GM23338 (cell line): ENCODE measurements around the gene RYR2. TPM values are rescaled to one million over a fixed set of nuclear protein-coding genes. Genes with fewer than 3 reads are reported as not detected.
A peak's percentile ranks its signal among the peaks of the same experiment; 100 is the strongest.

ENCODE experiments used
- ATAC-seq: fragments of 200-7000 bp; cut with Tn5 transposase; 3 replicates; pipeline ENCODE4 v1.9.1; 2020
- DNase-seq: peaks from one replicate; pipeline ENCODE4 v3.0.0-alpha.2; 2015; ENCODE audit warnings: low spot score
- H2AFZ ChIP-seq: fragments of 200-600 bp; sonication (generic); 2 replicates; pipeline ENCODE4 v1.8.0; 2016; ENCODE audit warnings: antibody characterized with exemption, mild to moderate bottlenecking, moderate library complexity
- H3F3A ChIP-seq: fragments of 200-600 bp; sonication (generic); replicated peaks from 2 replicates; pipeline ENCODE4 v1.8.0; 2017; ENCODE audit warnings: antibody characterized with exemption, mixed run types, low read depth
- H3K27ac ChIP-seq: fragments of 200-600 bp; sonication (generic); 2 replicates; pipeline ENCODE4 v1.6.1; 2016; ENCODE audit warnings: low read depth
- H3K27me3 ChIP-seq: fragments of 200-600 bp; sonication (generic); 2 replicates; pipeline ENCODE4 v1.8.0; 2016; ENCODE audit warnings: mild to moderate bottlenecking, mixed run types, moderate library complexity; ENCODE audit not compliant: insufficient read depth
- H3K36me3 ChIP-seq: fragments of 200-600 bp; sonication (generic); 2 replicates; pipeline ENCODE4 v1.8.0; 2016; ENCODE audit warnings: mild to moderate bottlenecking; ENCODE audit not compliant: insufficient read depth
- H3K4me1 ChIP-seq: fragments of 200-600 bp; sonication (generic); 2 replicates; pipeline ENCODE4 v1.8.0; 2016; ENCODE audit warnings: mild to moderate bottlenecking, moderate library complexity; ENCODE audit not compliant: insufficient read depth
- H3K4me2 ChIP-seq: fragments of 200-600 bp; sonication (generic); 2 replicates; pipeline ENCODE4 v1.7.1; 2017; ENCODE audit warnings: mixed run types
- H3K4me3 ChIP-seq: fragments of 200-600 bp; sonication (generic); 2 replicates; pipeline ENCODE4 v1.6.1; 2016; ENCODE audit warnings: mixed run types
- H3K79me2 ChIP-seq: fragments of 200-600 bp; sonication (generic); replicated peaks from 2 replicates; pipeline ENCODE4 v1.8.0; 2017; ENCODE audit warnings: mild to moderate bottlenecking; ENCODE audit not compliant: insufficient read depth
- H3K9me2 ChIP-seq: fragments of 200-600 bp; sonication (generic); 2 replicates; pipeline ENCODE4 v1.8.0; 2017; ENCODE audit not compliant: insufficient read depth
- H4K20me1 ChIP-seq: fragments of 200-600 bp; sonication (generic); replicated peaks from 2 replicates; pipeline ENCODE4 v1.8.0; 2017; ENCODE audit warnings: mild to moderate bottlenecking; ENCODE audit not compliant: insufficient read depth
- H3K27ac Mint-ChIP-seq: 2 replicates; pipeline ENCODE4 v1.8.0; 2020; ENCODE audit warnings: inconsistent platforms, mild to moderate bottlenecking, moderate library complexity, mixed read lengths
- H3K27me3 Mint-ChIP-seq: 3 replicates; pipeline ENCODE4 v1.8.0; 2022; ENCODE audit warnings: low read depth, mild to moderate bottlenecking, moderate library complexity, mixed read lengths, inconsistent platforms; ENCODE audit not compliant: insufficient read depth, poor library complexity
- H3K36me3 Mint-ChIP-seq: 3 replicates; pipeline ENCODE4 v1.8.0; 2021; ENCODE audit warnings: low read depth, mild to moderate bottlenecking, inconsistent platforms, moderate library complexity, mixed read lengths
- H3K4me1 Mint-ChIP-seq: 3 replicates; pipeline ENCODE4 v1.8.0; 2020; ENCODE audit warnings: mild to moderate bottlenecking, inconsistent platforms, mixed read lengths
- H3K4me3 Mint-ChIP-seq: 3 replicates; pipeline ENCODE4 v1.8.0; 2021; ENCODE audit warnings: moderate library complexity, mild to moderate bottlenecking, inconsistent platforms, mixed read lengths
- H3K9me3 Mint-ChIP-seq: 3 replicates; pipeline ENCODE4 v1.8.0; 2020; ENCODE audit warnings: moderate library complexity, mild to moderate bottlenecking, inconsistent platforms, mixed read lengths
- JUNB ChIP-seq: IDR thresholded peaks from one replicate; pipeline ENCODE4 v1.6.1; 2016; ENCODE audit warnings: antibody characterized with exemption; ENCODE audit not compliant: unreplicated experiment
- ZNF331 ChIP-seq: fragments of 250-450 bp; sonication (Bioruptor Pico); IDR thresholded peaks from 2 replicates; pipeline ENCODE4 v1.5.0; 2020; ENCODE audit warnings: low read depth, mild to moderate bottlenecking, moderate library complexity
- polyA plus RNA-seq: library from polyadenylated mRNA; unstranded; fragments of >200 nt; fragmentation: Nextera tagmentation; extraction: Ambion mirVana; gene quantifications from 2 replicates; pipeline ENCODE4 v1.2.1, GENCODE V29; 2016
- total RNA-seq: library from RNA; depleted of rRNA; stranded (reverse); fragments of >200 nt; shearing (Covaris generic); gene quantifications from 2 replicates; pipeline ENCODE4 v1.2.3, GENCODE V29; 2014
- TF ChIP-seq, protein P1 (sequence below): fragments of 250-450 bp; sonication (Bioruptor Pico); IDR thresholded peaks from 2 replicates; pipeline ENCODE4 v1.5.0; 2020; ENCODE audit warnings: mild to moderate bottlenecking, moderate library complexity
- TF ChIP-seq, protein P2 (sequence below): IDR thresholded peaks from one replicate; pipeline ENCODE4 v1.6.1; 2018; ENCODE audit warnings: antibody characterized with exemption; ENCODE audit not compliant: unreplicated experiment

The RYR2 gene
- total and polyA plus RNA-seq, 2 experiments from 2014 or later, result 8.9 to 10.0 TPM

DNA sequence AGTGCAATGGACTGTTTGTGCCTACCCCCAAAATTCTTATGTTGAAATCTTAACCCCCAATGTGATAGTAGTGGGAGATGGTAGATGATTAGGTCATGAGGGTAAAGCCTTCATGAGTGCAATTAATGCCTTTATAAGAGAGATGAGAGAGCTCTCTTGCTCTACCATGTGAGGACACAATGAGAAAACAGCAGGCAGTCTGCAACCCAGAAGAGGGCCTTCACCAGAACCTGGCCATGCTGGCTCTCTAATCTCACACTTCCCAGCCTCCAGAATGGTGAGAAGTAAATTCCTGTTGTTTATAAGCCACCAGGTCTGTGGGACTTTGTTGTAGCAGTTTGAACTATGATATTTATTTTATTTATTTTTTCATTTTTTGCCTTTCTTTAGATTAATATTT is 21.0 kb downstream of the RYR2 start:
- ATAC-seq (peak; percentile 44), DNase-seq (no peak)
- no peaks in the 10 kb centered on the region for H3F3A ChIP-seq
- H3K27me3 ChIP-seq, result no peaks in the 10 kb centered on the region
- H3K36me3 ChIP-seq, result no peaks in the 10 kb centered on the region
- H4K20me1 ChIP-seq, result peaks cover 3% of the 10 kb centered on the region; the same call in 1 of the 2 replicates
- Mint-ChIP-seq H3K27ac (no peak overlapping the region), H3K36me3 (peaks cover 4% of the 10 kb centered on the region; the same call in 2 of the 3 replicates), H3K4me1 (peaks cover 19% of the 10 kb centered on the region), H3K4me3 (no peak overlapping the region), H3K27me3 (peaks cover 3% of the 10 kb centered on the region), H3K9me3 (no peaks in the 10 kb centered on the region)
- TF ChIP-seq, protein P1, sequence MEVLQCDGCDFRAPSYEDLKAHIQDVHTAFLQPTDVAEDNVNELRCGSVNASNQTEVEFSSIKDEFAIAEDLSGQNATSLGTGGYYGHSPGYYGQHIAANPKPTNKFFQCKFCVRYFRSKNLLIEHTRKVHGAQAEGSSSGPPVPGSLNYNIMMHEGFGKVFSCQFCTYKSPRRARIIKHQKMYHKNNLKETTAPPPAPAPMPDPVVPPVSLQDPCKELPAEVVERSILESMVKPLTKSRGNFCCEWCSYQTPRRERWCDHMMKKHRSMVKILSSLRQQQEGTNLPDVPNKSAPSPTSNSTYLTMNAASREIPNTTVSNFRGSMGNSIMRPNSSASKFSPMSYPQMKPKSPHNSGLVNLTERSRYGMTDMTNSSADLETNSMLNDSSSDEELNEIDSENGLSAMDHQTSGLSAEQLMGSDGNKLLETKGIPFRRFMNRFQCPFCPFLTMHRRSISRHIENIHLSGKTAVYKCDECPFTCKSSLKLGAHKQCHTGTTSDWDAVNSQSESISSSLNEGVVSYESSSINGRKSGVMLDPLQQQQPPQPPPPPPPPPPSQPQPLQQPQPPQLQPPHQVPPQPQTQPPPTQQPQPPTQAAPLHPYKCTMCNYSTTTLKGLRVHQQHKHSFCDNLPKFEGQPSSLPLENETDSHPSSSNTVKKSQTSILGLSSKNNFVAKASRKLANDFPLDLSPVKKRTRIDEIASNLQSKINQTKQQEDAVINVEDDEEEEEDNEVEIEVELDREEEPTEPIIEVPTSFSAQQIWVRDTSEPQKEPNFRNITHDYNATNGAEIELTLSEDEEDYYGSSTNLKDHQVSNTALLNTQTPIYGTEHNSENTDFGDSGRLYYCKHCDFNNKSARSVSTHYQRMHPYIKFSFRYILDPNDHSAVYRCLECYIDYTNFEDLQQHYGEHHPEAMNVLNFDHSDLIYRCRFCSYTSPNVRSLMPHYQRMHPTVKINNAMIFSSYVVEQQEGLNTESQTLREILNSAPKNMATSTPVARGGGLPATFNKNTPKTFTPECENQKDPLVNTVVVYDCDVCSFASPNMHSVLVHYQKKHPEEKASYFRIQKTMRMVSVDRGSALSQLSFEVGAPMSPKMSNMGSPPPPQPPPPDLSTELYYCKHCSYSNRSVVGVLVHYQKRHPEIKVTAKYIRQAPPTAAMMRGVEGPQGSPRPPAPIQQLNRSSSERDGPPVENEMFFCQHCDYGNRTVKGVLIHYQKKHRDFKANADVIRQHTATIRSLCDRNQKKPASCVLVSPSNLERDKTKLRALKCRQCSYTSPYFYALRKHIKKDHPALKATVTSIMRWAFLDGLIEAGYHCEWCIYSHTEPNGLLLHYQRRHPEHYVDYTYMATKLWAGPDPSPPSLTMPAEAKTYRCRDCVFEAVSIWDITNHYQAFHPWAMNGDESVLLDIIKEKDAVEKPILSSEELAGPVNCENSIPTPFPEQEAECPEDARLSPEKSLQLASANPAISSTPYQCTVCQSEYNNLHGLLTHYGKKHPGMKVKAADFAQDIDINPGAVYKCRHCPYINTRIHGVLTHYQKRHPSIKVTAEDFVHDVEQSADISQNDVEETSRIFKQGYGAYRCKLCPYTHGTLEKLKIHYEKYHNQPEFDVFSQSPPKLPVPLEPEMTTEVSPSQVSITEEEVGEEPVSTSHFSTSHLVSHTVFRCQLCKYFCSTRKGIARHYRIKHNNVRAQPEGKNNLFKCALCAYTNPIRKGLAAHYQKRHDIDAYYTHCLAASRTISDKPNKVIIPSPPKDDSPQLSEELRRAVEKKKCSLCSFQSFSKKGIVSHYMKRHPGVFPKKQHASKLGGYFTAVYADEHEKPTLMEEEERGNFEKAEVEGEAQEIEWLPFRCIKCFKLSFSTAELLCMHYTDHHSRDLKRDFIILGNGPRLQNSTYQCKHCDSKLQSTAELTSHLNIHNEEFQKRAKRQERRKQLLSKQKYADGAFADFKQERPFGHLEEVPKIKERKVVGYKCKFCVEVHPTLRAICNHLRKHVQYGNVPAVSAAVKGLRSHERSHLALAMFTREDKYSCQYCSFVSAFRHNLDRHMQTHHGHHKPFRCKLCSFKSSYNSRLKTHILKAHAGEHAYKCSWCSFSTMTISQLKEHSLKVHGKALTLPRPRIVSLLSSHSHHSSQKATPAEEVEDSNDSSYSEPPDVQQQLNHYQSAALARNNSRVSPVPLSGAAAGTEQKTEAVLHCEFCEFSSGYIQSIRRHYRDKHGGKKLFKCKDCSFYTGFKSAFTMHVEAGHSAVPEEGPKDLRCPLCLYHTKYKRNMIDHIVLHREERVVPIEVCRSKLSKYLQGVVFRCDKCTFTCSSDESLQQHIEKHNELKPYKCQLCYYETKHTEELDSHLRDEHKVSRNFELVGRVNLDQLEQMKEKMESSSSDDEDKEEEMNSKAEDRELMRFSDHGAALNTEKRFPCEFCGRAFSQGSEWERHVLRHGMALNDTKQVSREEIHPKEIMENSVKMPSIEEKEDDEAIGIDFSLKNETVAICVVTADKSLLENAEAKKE (CRISPR knock-in tag), result peak; percentile 81; the same call in 1 of the 2 replicates
- TF ChIP-seq, protein P2, sequence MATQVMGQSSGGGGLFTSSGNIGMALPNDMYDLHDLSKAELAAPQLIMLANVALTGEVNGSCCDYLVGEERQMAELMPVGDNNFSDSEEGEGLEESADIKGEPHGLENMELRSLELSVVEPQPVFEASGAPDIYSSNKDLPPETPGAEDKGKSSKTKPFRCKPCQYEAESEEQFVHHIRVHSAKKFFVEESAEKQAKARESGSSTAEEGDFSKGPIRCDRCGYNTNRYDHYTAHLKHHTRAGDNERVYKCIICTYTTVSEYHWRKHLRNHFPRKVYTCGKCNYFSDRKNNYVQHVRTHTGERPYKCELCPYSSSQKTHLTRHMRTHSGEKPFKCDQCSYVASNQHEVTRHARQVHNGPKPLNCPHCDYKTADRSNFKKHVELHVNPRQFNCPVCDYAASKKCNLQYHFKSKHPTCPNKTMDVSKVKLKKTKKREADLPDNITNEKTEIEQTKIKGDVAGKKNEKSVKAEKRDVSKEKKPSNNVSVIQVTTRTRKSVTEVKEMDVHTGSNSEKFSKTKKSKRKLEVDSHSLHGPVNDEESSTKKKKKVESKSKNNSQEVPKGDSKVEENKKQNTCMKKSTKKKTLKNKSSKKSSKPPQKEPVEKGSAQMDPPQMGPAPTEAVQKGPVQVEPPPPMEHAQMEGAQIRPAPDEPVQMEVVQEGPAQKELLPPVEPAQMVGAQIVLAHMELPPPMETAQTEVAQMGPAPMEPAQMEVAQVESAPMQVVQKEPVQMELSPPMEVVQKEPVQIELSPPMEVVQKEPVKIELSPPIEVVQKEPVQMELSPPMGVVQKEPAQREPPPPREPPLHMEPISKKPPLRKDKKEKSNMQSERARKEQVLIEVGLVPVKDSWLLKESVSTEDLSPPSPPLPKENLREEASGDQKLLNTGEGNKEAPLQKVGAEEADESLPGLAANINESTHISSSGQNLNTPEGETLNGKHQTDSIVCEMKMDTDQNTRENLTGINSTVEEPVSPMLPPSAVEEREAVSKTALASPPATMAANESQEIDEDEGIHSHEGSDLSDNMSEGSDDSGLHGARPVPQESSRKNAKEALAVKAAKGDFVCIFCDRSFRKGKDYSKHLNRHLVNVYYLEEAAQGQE, result no peak
- TF ChIP-seq ZNF331 (no peak), JUNB (no peak)
- no peak overlapping the region for H3K27ac ChIP-seq
- H3K4me3 ChIP-seq, result no peak overlapping the region
- no peak overlapping the region for H3K4me2 ChIP-seq
- H3K4me1 ChIP-seq, result peaks cover 36% of the 10 kb centered on the region
- no peak overlapping the region for H2AFZ ChIP-seq
- peaks cover 78% of the 10 kb centered on the region for H3K79me2 ChIP-seq
- H3K9me2 ChIP-seq, result no peaks in the 10 kb centered on the region
